ENCODE results near the gene NUDCD3.

GRCh38 chr7:44402401-44403060 is 87.9 kb downstream of the NUDCD3 start:
- TF ChIP-seq, protein P1, sequence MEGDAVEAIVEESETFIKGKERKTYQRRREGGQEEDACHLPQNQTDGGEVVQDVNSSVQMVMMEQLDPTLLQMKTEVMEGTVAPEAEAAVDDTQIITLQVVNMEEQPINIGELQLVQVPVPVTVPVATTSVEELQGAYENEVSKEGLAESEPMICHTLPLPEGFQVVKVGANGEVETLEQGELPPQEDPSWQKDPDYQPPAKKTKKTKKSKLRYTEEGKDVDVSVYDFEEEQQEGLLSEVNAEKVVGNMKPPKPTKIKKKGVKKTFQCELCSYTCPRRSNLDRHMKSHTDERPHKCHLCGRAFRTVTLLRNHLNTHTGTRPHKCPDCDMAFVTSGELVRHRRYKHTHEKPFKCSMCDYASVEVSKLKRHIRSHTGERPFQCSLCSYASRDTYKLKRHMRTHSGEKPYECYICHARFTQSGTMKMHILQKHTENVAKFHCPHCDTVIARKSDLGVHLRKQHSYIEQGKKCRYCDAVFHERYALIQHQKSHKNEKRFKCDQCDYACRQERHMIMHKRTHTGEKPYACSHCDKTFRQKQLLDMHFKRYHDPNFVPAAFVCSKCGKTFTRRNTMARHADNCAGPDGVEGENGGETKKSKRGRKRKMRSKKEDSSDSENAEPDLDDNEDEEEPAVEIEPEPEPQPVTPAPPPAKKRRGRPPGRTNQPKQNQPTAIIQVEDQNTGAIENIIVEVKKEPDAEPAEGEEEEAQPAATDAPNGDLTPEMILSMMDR (IDR thresholded peaks at IDR 0.05) = no peak
- no peak for TF ChIP-seq EP300 (IDR thresholded peaks at IDR 0.05)
- no peak for TF ChIP-seq POLR2A (IDR thresholded peaks at IDR 0.05)
